ENCODE results near the gene RAD51B. TPM values are rescaled to one million over a fixed set of nuclear protein-coding genes. Genes with fewer than 3 reads are reported as not detected.

Gene RAD51B
- total RNA-seq, 1 experiment from 2014 or later, result 20.0 TPM

DNA sequence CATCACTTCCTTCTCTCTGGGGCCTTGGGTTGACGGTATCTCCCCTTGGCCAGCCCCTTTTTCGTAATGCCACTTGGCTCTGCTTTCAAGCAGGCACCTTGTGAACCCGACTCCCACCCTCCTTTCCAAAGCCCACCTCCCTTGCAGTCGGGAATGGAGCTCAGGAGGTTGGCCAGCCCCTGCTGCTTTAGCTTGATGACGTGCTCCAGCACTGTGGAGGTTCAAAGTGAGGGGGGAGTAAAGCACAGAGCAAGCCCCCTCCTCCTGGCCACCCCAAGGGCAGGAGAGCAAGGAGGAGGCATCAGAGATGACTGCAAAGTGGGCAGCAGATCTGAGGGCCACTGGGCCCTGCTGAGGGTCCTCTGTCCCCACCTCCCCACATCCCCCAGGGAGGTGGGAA, 869.9 kb downstream of the RAD51B start:
- TF ChIP-seq YY1 (IDR thresholded peaks at IDR 0.05; ENCODE audit: extremely low read depth, insufficient replicate concordance, low read depth, low read length) (no peak), EGR1 (IDR thresholded peaks at IDR 0.05; ENCODE audit: low read depth) (no peak), CBX3 (IDR thresholded peaks at IDR 0.05; ENCODE audit: low read depth) (no peak), SP1 (IDR thresholded peaks at IDR 0.05; ENCODE audit: low read depth) (no peak), JUND (IDR thresholded peaks at IDR 0.05) (no peak), EZH2 (IDR thresholded peaks at IDR 0.05) (no peak), TCF7L2 (IDR thresholded peaks at IDR 0.05; ENCODE audit: borderline replicate concordance, extremely low read depth, insufficient read depth, insufficient read length) (no peak), REST (IDR thresholded peaks at IDR 0.05; ENCODE audit: low read depth) (no peak), FOSL1 (IDR thresholded peaks at IDR 0.05; ENCODE audit: low read depth) (no peak), SIN3A (IDR thresholded peaks at IDR 0.05; ENCODE audit: low read depth) (no peak), SRF (IDR thresholded peaks at IDR 0.05; ENCODE audit: low read depth) (no peak), RAD21 (IDR thresholded peaks at IDR 0.05; ENCODE audit: low read depth) (no peak), ZFX (IDR thresholded peaks at IDR 0.05) (no peak), EZH2phosphoT487 (IDR thresholded peaks at IDR 0.05; ENCODE audit: borderline replicate concordance) (no peak)
- TF ChIP-seq, protein P1, sequence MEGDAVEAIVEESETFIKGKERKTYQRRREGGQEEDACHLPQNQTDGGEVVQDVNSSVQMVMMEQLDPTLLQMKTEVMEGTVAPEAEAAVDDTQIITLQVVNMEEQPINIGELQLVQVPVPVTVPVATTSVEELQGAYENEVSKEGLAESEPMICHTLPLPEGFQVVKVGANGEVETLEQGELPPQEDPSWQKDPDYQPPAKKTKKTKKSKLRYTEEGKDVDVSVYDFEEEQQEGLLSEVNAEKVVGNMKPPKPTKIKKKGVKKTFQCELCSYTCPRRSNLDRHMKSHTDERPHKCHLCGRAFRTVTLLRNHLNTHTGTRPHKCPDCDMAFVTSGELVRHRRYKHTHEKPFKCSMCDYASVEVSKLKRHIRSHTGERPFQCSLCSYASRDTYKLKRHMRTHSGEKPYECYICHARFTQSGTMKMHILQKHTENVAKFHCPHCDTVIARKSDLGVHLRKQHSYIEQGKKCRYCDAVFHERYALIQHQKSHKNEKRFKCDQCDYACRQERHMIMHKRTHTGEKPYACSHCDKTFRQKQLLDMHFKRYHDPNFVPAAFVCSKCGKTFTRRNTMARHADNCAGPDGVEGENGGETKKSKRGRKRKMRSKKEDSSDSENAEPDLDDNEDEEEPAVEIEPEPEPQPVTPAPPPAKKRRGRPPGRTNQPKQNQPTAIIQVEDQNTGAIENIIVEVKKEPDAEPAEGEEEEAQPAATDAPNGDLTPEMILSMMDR (IDR thresholded peaks at IDR 0.05 in 2 of 3, conservative IDR thresholded peaks at IDR 0.05 in 1 of 3; ENCODE audit: borderline replicate concordance in 1 of 3, insufficient read depth in 1 of 3, low read depth in 2 of 3, low read length in 2 of 3), result no peak
- TF ChIP-seq, protein P2, sequence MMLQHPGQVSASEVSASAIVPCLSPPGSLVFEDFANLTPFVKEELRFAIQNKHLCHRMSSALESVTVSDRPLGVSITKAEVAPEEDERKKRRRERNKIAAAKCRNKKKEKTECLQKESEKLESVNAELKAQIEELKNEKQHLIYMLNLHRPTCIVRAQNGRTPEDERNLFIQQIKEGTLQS (IDR thresholded peaks at IDR 0.05), result no peak
- Histone ChIP-seq H4K20me1 (ENCODE audit: insufficient read depth) (no peaks in the 10 kb centered on the region), H3K4me3 (replicated peaks in 1 of 2; ENCODE audit: low read depth in 1 of 2, low read length in 2 of 2) (no peak overlapping the region), H3K9me3 (ENCODE audit: control insufficient read depth in 1 of 2, insufficient read depth in 1 of 2, low read depth in 1 of 2, low read length in 2 of 2) (no peaks in the 10 kb centered on the region), H2AFZ (ENCODE audit: low read depth, low read length, poor library complexity, severe bottlenecking) (no peak overlapping the region), H3K79me2 (ENCODE audit: insufficient read depth, low read length) (no peaks in the 10 kb centered on the region), H3K27me3 (ENCODE audit: insufficient read depth, low read length) (no peaks in the 10 kb centered on the region), H3K36me3 (ENCODE audit: control insufficient read depth in 1 of 2, insufficient read depth in 2 of 2, low read length in 2 of 2) (no peaks in the 10 kb centered on the region), H3K9me2 (ENCODE audit: insufficient read depth) (no peaks in the 10 kb centered on the region), H3K27ac (ENCODE audit: low read depth, low read length) (no peak overlapping the region), H3K4me1 (ENCODE audit: control insufficient read depth in 1 of 2, insufficient read depth in 2 of 2, low read length in 2 of 2) (peaks cover 34 to 66% of the 10 kb centered on the region in 2 experiments), H3K4me2 (ENCODE audit: low read length) (no peak overlapping the region), H3K9ac (ENCODE audit: low read length) (peak overlapping the region; percentile 2; the same call in 1 of the 2 replicates)
- ChIA-PET CTCF (no interaction called here), RAD21 (ENCODE audit: low non-redundant PET in 1 of 2, low total read pairs in 2 of 2, uncharacterized antibody in 2 of 2, unreplicated experiment in 2 of 2) (no interaction called here), POLR2A (no interaction called here)
- ATAC-seq (no peak), DNase-seq (ENCODE audit: low read depth, low spot score) (no peak)
- intact Hi-C loops (cut with micrococcal nuclease), result loop anchor here (2.0 to 10.0 kb wide), 3 partner anchors 97 to 435 kb away; no protein-coding TSS in a partner anchor
- BruUV-seq (replicated peaks), result no TSS peak

All from HCT116 (cell line).